BJ (cell line): ENCODE measurements around the gene C22orf23. TPM values are rescaled to one million over a fixed set of nuclear protein-coding genes. Genes with fewer than 3 reads are reported as not detected.
"Not testable (repeated sequence)": the region's sequence is repeated elsewhere in the genome, so short reads cannot be mapped to it uniquely, and the experiment has no call there.

Experiments used
- CTCF ChIA-PET: fragments of 350-600 bp; formaldehyde crosslinking; extraction: SDS; loops from one replicate; lab custom pipeline; 2021; ENCODE audit warnings: antibody characterized with exemption, inconsistent platforms; lab: Yijun Ruan, JAX
- POLR2A ChIA-PET: fragments of 300-600 bp; sonication (Branson Sonifier 250); formaldehyde crosslinking; extraction: SDS; loops from one replicate; lab custom pipeline; 2021; ENCODE audit warnings: antibody characterized with exemption; lab: Charles Lee
- DNase-seq: peaks from one replicate; pipeline ENCODE4 v3.0.0-alpha.2; 2011; ENCODE audit warnings: low read depth
- H3K27me3 ChIP-seq: 2 replicates; pipeline ENCODE4 v1.6.0; 2011; ENCODE audit warnings: low read length; ENCODE audit not compliant: control insufficient read depth, insufficient read depth
- H3K36me3 ChIP-seq: 2 replicates; pipeline ENCODE4 v1.5.1; 2011; ENCODE audit warnings: low read length; ENCODE audit not compliant: control insufficient read depth, insufficient read depth
- H3K4me3 ChIP-seq: 2 replicates; pipeline ENCODE4 v1.5.1; 2011; ENCODE audit warnings: low read depth, mild to moderate bottlenecking, control low read depth, low read length
- CTCF ChIP-seq: IDR thresholded peaks from 2 replicates; pipeline ENCODE4 v1.5.1; 2011; ENCODE audit warnings: low read depth, mild to moderate bottlenecking, control low read depth, inconsistent platforms, low read length, moderate library complexity; ENCODE audit not compliant: insufficient read depth
- polyA plus RNA-seq: library from polyadenylated mRNA; depleted of rRNA; stranded (reverse); fragments of >200 nt; gene quantifications from 2 replicates; pipeline ENCODE4 v1.2.3, GENCODE V29; 2011

C22orf23 gene
- polyA plus RNA-seq, 1 experiment: 0.38 TPM

- no peak for TF ChIP-seq CTCF
- CTCF ChIA-PET: interaction anchor here (0.9 to 1.7 kb wide), 2 partner anchors 13 to 16 kb away, joined by 3 to 5 read pairs; no protein-coding TSS in a partner anchor
- no peak overlapping the region for H3K4me3 ChIP-seq
- H3K36me3 ChIP-seq: no peaks in the 10 kb centered on the region
- POLR2A ChIA-PET: no interaction called here
- H3K27me3 ChIP-seq: no peaks in the 10 kb centered on the region
- DNase-seq: no peak
These were observed 28.9 kb upstream of the C22orf23 start for GRCh38 chr22:37982151-37982785.

GRCh38 chr22:37981282-37982011 is 28.0 kb upstream of the C22orf23 start:
- H3K36me3 ChIP-seq: no peaks in the 10 kb centered on the region
- ChIA-PET POLR2A (no interaction called here), CTCF (interaction anchor here (0.9 kb wide), 1 partner anchor 14 kb away, joined by 3 read pairs; no protein-coding TSS in a partner anchor)
- no peaks in the 10 kb centered on the region for H3K27me3 ChIP-seq
- TF ChIP-seq CTCF: no peak
- no peak overlapping the region for H3K4me3 ChIP-seq
- DNase-seq: no peak

GRCh38 chr22:37979782-37980181 is 26.4 kb upstream of the C22orf23 start:
- H3K36me3 ChIP-seq: no peaks in the 10 kb centered on the region
- no peak for TF ChIP-seq CTCF
- no peak for DNase-seq
- ChIA-PET POLR2A (no interaction called here), CTCF (interaction anchor here (1.0 to 2.2 kb wide), 2 partner anchors 14 to 116 kb away, joined by 3 to 10 read pairs; no protein-coding TSS in a partner anchor)
- H3K4me3 ChIP-seq: no peak overlapping the region
- no peaks in the 10 kb centered on the region for H3K27me3 ChIP-seq

- no peaks in the 10 kb centered on the region for H3K36me3 ChIP-seq
- CTCF ChIA-PET: interaction anchor here (0.7 to 2.7 kb wide), 5 partner anchors 10 to 121 kb away, joined by 3 to 10 read pairs (median 3); no protein-coding TSS in a partner anchor
- no peak overlapping the region for H3K4me3 ChIP-seq
- TF ChIP-seq CTCF: no peak
- DNase-seq: no peak
- no peaks in the 10 kb centered on the region for H3K27me3 ChIP-seq
- POLR2A ChIA-PET: no interaction called here
These were observed 23.1 kb upstream of the C22orf23 start for GRCh38 chr22:37976547-37976946.

GRCh38 chr22:37976022-37976421 is 22.6 kb upstream of the C22orf23 start:
- H3K36me3 ChIP-seq, DNase-seq, H3K27me3 ChIP-seq, POLR2A ChIA-PET, H3K4me3 ChIP-seq: not testable (repeated sequence)
- CTCF ChIA-PET: interaction anchor here (0.7 to 2.7 kb wide), 4 partner anchors 10 to 121 kb away, joined by 3 to 10 read pairs (median 4); no protein-coding TSS in a partner anchor
